Activated CD8-positive, alpha-beta memory T cell treated with anti-CD3 and anti-CD28 coated beads for 1 hour (primary cell): Measurements from ENCODE around the gene RAE1.

Source experiments
- DNase-seq, 2 donors: peaks; one replicate each; pipeline ENCODE4 v3.0.0-alpha.2; 2020; ENCODE audit warnings: low read depth in 1 of 2; ENCODE audit errors: extremely low read depth in 1 of 2

RAE1 gene

DNA sequence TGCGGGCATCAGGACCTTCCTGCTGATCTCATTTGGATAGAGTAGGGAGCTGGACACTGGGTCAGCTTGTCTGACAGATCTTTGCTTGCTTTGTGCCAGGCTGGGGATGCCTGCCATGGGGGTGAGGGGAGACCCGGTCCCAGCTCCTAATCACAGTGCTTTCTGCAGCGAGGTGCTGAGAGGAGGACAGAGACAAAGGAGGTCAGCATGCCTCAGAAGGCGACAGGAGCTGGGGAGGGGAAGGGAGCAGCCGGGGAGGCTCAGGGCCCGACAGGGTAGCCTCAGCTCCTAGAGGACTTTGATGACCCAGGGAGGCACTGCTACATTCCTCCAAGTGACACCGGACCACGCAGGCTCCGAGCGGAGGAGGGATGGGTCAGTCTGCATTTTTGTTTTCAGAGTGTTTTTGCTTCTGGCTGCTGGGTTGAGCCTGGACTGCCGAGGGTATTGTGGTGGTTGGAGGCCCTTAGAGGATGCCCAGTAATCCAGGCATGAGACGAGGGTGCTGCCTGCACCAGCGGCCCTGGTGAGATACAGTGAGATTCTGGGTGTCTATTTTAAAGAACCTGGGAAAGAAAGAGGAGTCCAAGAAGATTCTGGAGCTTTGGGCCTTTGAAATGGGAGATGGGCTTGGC lies 48.0 kb downstream of the RAE1 start:
- DNase-seq = no peak

DNA sequence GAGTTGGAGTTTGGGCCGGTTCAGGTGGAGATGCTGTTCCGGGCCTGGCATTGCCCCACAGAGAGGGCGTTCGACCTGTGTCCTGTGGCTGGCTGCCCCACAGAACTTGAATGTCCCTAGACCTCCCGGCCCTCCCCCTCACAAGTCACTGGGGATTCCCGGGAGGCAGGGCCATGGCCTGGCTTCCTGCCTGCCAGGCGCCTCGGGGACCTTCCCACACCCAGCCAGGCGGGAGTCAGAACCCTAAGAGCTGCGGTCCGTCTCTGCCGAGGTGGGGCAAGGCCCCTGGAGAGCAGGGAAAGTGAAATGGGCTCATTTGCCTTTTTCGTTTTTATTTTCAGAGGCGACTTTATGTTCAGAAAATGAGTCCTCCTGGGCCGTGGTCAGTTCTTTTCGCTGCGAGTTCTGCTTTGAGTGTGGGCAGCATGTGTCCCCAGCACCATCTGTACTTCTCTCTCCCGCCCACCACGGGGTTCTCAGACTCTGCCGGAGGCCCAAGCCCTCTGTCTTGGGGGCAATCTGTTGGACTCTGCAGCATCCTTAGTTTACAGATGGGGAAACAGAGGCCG lies 48.6 kb downstream of the RAE1 start:
- DNase-seq = no peak

DNA sequence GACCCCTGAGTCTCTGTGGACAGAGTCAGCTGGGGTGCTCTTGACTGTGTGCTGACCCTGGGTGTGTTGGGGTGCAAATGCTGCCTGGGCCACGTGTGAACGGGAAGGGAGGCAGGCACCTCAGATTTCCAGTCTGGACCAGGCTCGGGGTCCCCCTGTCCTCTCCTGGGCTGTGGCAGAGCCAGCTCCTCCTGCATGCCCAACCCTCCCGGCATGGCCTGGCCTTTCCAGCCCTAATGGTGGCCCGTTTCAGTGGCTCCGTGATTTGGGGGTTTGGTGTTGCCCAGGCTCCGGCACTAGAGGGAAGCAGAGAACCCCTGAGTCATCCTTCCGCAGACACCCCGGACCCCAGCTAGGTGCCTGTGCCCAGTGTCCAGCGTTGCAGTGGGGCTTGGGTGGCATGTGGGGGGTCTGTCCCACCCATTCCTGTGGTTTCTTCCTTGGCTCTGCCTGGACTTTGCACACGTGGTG lies 49.2 kb downstream of the RAE1 start:
- no peak for DNase-seq

DNA sequence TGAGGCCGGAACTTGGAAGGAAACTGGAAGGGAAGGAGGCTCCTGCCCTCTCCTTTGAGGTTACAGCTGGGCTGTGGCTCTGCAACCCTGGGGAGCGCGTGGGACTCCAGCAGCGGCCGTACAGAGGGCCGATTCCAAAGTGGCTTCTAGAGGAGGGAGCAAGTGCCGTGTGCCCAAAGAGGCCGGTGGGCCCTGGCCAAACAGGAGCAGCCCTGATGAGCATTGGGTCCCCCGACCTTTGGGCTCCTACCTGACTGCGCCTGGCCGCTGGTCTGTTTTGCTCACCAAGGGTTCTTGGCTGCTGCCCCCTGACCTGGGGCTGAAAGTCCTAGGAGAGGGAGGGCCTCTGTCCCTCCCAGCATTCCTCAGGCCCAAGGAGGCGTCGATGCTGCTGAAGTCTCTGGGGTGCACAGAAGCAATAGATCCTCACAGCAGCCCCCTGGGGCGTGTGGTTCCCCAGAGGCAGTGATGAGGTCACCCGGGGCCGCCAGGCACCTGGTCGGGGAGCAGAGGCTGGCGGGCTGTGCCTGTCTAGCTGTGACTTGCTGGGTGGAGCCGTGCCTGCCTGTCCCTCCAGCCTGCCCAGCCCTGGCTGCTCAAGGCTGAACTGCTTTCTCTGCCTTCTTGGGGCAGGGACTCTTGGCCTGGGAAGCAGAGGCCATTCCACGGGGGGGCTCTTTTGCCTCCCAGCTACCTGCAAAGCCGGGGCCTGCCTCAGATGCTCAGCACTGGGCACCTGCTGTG lies 49.9 kb downstream of the RAE1 start:
- DNase-seq = no peak

DNA sequence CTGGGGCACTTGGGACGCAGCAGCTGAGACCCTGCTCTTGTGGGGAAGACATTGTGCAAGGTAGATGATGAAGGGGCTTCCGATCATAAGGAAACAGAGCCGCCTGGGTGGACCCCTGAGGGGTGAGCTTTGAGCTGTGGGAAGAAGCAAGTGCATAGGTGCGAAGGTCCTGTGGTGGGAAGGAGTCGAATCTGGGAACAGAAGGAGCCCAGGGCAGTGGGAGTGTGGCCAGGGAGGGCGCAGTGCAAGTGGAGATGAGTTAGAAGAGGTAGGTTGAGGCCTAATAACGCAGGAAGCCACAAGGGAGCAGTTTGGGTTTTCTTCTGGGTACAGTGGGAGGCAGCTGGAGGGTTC lies 50.5 kb downstream of the RAE1 start:
- DNase-seq = no peak

DNA sequence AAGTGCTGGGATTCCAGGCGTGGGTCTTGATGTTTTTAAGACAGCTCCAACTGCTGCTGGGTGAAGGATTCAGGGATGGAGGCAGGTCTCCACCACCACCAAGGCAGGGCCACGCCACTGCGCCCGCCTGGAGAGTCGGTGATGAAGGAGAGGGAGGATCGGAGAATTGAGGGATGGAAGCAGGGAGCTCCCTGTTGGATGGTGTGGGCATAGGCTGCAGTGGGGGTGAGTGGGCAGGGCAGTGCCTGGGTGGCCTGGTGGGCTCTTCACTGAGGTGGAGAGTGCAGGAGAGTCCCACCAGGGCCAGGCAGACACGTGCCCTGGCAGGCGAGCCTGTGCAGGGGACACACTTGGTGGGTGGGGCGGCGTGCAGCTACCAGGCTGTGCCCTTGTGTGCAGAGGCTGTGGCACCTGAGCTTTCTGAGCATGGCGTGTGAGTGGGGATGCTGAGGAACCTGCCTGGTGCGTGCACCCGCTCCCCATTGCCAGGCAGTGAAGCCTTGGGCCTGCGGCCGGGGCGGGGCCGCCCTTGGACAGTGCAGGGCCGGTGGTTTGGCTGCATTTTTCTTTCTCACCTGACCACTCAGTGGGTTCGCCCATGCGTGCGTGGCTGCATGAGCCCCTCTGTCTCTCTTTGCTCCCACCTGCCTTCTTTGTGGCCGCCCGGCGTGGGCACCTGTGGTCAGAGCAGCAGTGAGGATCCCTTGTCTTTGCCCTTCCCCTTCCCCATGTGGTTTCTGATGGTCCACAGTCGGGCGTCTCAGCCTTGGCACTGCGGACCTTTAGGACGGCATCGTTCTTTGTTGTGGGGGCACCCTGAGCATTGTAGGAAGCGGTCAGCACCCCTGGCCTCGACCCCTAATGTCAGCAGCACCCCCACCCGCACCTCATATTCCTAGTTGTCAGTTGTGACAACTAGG lies 51.4 kb downstream of the RAE1 start:
- DNase-seq = no peak

DNA sequence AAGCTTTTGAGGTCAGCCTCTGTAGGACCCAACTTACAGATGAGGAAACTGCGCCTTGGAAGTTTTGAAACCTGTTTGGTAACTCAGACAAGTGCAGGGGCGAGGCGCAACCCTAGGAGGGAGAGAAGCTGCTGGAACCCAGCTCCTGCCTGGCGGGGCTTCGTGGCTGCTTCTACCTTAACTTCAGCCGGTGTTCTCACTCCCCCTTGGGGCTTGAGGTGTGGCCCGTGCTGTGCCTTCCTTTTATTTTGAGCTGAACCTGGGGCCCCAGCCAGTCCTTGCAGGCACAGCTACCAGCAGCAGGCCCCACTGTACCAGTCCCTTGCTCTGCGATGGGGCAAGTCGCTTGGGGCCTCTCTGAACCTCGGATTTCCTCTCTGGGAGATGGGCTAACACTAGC lies 52.2 kb downstream of the RAE1 start:
- no peak for DNase-seq

DNA sequence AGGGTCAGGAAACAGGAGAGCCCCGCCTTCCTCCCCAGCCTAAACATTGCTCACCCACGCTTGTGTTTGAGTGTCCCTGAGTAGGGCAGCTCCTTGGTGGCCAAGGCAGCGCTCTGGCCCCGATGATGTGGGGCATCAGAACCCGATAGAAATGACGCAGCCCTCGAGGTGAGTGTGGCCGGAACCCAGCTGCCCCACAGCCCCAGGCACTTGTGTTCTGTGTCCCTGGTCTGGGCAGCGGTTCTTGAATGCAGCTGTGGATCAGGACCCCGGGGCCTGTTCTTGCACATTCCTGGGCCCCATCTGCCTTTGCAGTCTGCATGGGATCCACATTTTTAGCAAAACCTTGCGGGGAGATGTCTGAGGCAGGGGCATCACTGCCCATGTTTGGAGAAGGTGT lies 53.0 kb downstream of the RAE1 start:
- no peak for DNase-seq

DNA sequence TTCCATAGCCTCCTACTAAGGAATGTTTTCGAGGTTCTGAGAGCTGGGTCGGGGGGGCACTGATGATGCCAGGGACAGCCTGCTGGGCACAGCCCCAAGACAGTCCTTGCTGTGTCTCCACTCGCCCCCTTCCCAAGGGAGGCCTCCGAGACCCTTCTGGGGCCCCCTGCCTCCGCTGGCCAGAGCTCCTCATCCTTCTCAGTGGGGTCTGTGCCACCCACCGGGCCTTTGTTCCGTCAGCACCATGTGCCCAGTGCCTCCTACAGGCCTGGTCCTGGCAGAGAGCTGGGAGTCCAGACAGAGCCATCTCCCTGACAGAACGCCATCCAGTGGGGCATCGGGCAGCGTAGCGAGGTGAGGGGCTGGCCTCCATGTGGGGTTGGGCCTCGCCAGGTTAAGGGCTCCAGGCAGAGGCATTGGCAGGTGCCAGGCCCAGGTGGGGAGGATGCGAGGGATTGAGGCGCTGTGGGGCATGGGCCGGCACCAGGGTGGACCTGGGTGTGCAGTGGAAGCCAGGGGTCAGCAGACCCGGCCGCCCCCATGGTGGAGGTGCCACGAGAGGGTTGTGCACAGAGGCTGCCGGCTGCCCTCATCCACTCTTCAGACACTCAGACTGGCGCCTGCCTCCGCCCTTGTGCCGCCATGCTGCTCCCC lies 53.5 kb downstream of the RAE1 start:
- DNase-seq = no peak

DNA sequence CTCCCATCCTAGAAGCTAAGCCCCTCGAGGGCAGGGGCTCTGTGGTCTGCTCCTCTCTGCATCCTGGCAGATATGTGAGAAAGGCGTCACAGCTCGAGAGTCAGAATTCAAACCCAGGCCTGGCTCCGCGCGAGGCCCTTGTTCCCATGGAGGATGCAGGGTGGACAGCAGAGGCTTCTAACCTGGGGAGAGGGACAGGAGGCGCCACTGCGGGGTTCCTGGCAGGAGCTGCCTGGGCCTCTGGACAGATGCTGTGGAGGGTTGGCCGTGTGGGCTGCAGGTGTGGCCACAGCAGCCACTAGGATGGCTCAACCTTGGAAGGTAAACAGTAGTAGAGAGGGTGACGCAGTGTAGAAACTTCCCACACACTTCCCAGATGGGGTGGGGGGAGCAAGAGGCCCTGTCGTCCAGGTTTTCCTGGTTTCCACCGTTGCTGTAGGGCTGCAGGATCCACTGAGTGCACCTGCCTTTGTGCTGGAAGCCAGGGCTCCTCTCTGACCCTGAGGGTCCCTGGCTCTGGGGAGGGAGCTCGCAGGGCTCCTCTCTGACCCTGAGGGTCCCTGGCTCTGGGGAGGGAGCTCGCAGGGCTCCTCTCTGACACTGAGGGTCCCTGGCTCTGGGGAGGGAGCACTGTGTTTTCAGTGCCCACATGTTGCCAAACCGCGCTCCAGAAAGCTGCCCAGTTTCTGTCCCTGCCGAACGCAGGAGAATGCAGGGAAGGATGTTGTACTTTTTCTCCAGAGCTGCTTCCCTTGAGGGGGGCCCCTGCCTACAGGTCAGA lies 54.4 kb downstream of the RAE1 start:
- no peak for DNase-seq

DNA sequence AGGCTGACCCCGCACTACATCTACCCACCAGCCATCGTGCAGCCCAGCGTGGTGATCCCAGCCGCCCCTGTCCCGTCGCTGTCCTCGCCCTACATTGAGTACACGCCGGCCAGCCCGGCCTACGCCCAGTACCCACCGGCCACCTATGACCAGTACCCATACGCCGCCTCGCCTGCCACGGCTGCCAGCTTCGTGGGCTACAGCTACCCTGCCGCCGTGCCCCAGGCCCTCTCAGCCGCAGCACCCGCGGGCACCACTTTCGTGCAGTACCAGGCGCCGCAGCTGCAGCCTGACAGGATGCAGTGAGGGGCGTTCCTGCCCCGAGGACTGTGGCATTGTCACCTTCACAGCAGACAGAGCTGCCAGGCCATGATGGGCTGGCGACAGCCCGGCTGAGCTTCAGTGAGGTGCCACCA lies 56.5 kb downstream of the RAE1 start:
- no peak for DNase-seq

DNA sequence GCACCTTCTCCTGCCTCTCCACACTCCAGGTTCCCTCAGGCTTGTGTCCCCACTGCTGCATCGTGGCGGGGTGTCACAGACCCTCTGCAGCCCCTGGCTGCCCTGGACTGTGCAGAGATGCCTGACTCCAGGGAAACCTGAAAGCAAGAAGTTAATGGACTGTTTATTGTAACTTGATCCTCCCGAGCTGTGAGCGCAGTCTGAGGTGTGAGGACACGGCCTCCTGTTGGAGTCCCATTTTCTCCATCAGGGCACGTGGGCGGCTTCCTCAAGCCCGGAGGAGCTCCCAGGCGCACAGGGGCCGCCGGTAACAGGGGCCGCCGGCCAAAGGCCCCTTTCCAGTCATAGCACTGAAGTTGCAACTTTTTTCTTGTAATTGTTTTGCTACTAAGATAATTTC lies 57.1 kb downstream of the RAE1 start:
- DNase-seq = no peak

DNA sequence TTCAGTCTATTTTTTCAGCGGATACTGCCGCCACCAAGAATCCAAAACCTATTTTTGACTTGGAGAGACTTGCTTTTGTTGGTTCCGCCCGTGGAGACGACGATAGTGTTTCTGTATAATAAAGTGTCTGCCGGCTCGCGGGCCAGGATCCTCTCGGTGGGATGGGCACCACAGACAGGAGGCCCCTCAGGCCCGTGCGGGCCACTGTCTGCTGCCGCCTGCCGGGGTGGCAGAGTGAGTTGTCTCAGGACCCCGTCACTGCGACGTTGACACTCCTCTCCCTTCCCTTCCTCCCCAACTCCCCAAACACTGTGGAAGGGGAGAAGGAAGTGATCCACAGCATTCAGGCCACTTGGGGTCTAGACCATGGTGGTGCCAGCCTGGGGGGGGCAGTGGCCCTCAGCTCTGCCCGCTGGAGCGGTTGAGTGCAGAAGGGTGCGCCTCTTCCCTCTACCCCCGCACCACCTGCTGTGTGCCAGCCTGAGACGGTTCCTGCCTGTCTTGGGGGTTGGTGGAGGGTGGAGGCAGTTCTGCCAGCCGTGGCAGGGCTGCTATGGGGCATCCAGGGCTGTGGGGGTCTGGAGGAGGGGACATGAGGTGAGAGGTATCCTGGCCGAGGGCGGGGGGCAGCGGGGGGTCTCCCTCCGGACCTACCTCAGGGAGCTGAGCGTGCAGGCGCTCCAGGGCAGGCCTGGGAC lies 57.6 kb downstream of the RAE1 start:
- DNase-seq = no peak

DNA sequence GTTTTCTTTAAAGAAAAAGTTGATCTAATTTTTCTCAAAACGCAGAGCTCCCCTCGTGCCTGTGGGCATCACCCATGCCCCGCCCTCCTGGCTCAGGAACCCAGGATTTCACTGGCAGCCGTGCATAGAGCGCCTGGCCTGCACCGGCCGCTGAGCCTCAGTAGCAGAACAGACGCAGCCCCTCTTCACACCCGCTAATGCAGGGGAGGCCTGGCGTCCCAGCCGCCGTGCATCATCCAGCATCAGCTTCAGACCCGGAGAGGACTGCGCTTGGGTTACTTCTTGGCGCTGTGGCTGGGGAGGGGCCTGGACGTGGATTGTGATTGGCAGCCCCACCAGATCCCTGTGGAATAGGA lies 58.2 kb downstream of the RAE1 start:
- DNase-seq = no peak

DNA sequence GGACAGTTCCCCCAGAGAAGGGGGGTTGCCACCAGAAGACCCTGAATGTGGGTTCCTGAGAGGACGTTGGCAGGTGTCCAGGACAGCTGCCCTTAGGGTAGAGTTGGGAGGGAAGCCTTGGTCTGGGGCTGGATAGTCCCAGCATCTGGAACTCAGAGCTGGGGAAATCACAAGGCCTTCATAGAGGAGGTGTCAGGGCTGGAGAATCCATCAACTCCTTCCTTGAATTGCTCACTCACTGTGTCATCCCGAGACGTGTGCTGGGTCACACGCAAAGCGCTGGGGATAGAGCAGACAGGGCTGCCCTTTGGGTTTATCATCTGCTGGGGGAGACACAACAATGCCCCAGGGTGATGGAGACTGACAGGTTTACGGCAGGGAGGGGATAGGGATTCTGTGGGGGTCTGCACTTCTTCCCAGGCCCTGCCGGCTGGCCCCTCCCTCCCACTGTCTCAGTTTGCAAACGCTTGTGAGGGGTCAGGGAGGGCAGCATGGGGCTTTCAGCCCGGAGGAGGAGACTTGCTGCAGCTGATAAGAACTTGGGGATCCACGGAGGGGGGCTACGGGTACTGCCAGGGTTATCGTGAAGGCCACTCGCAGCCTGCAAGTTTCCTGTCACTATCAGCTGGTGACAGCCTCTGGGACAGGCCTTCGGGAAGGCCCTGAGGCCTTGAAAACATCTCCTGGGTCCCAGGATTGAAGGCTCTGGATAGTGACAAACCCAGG lies 58.8 kb downstream of the RAE1 start:
- no peak for DNase-seq

DNA sequence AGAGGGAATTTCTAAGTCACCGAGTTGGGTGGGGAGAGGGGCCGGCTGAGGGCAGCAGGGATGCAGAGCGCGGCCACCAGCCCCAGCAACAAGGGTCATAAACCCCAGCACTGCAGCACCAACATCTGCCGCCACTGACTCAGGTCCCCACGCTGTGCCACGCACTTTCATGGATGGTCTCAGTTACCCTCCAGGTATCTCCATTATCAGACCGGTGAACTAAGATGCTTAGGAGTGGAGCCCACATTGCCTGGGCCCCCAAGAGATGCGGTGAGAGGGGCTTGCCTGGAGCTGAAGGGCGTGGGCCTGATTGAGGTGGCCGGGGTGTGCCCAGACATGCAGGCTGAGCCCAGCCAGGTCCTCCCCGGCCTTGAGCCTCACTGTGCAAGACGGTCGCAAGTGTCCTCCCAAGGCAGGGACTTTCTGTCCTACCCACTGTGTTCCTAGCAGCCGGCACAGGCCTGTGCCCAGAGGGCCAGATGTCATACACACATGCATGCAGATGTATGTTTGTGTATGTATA lies 59.4 kb downstream of the RAE1 start:
- DNase-seq = no peak

DNA sequence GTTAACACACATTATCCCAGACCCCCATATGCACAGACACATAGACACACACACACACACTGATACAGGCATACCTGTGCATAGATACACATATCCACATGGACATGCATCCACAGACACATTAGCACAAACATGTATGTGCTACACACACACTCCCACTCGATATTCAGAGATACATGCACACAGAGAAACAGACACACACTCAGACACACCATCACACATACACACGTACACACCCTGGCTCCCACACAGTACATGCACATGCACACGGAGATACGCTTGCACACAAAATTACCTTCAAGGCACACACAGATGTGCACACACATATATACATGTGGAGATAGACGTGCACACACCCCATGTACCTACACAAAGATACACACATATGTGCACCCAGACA lies 59.9 kb downstream of the RAE1 start:
- DNase-seq = no peak

DNA sequence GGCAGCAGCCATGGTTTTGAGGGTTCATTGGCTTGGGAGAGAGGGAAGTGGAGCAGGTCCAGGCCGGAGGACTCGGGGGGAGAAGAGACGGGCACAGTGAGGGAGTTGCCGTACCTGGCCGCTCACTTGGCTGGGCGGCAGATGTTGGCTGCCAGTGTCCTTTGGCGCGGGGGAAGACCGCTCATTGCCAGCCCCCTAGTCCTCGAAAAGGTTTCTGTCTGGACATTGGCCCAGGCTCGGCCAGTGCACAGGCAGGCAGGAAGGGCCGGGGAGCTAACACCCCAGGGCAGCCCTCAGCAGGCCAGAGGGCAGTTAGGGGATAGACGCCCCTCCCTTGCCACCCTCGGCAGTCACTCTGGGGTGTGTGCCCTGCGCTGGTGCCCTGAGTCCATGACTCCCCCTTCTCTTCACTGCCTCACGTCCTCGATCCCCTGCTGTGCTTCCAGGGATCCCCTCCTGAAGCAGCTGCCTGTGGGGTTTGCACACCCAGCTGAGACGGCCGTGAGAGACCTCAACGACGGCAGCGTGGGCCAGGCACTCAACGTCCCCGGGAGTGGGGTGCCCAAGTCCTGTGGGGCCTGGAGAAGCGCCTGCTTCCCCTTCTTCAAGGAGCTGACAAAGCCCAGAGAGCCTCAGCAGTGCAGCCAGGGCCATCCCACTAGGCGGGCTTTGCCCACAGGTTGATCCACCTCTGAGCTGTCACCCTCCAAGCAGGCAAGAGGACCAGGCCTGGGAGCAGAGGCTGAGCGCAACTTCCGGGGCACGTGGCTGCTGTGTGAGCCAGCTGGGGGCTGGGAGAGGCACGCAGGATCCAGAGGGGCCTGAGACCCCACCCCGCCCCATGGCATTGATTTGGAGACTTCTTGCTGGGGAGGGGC lies 60.6 kb downstream of the RAE1 start:
- no peak for DNase-seq
